HG02943 (cell line): ENCODE measurements around the gene AKAP14.
"Not testable (repeated sequence)": the region's sequence is repeated elsewhere in the genome, so short reads cannot be mapped to it uniquely, and the experiment has no call there.

Experiments
- ATAC-seq: cut with Tn5 transposase; IDR thresholded peaks from one replicate; pipeline ENCODE4 v1.9.1; 2021; ENCODE audit warnings: mild to moderate bottlenecking, low read depth, moderate library complexity; ENCODE audit not compliant: unreplicated experiment

The AKAP14 gene

DNA sequence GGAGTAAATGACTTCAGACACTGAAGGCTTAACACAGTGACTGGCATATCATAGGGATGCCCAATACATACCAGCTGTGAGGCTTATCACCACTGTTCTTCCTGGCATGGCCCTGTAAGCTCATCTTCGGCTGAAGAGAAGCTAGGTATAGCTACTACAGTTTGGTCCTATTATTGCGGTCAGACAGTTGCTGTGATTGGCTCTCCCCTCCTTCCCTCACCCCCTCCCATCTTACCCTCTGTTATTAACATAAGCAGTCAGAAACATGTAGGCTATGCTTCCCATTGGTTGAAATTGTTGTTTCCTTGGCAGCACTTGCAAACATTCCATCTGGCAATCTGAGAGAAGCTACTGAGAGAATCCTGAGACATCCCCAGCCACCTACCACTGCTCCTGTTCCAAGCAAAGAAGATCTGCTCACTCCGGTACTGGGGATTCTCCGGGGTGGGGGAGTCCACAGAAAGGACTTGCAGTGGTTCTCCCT is at the start of gene AKAP14:
TSS of gene AKAP14 (plus strand) at position 51 of the 484 bp plus-strand sequence. CDS start 7,331 bp downstream, outside the sequence.
- ATAC-seq, result no peak

DNA sequence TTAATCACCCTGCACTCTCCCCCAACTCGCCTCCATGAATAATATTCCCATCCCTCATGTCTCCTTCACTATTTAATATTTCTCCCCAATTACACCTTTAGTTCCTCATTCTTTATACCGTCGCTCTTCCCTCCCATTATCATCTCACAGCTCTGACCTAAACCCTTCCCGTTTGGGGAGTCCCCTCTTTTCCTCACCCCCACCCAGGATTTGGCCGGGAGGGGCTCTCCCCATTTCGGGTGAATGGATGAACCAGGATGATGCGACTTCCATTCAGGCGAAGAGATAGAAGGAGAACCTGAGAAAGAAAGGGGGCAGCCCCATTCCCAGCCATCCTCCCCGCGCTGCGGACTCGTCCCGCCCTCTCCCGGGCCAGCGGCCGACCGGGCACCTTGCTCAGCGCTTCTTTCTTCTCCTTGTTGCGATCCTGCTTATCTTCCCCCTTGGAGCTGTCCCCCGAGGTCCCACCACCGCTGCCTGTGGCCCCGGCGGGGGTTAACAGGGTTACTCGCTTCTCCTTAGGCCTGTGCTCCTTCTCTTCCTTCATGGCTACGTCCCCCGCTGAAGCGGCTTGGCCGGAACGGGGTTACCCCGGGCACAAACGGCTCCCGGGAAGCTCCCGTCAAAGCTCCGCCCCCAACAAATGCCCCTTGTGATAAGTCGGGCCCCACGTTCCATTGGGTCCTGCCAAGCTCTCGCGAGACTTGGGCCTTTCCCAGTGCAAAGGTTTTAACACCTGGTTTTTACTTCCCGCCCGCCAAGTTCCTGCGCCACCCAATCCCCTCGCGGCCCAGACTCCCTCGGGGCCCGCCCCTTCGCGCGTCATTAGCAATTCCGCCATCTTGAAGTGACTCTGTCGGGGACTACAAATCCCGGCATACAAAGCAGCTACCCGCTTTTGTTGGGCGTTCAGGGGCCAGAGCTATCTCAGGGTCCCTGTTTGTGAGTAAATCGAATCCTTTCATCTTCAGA is 43.0 kb upstream of the AKAP14 start, which contains the start of gene UPF3B:
TSS of gene UPF3B (minus strand) at position 582 of the 972 bp plus-strand sequence. CDS start at position 547, 35 bp downstream.
- peak; percentile 98 for ATAC-seq

DNA sequence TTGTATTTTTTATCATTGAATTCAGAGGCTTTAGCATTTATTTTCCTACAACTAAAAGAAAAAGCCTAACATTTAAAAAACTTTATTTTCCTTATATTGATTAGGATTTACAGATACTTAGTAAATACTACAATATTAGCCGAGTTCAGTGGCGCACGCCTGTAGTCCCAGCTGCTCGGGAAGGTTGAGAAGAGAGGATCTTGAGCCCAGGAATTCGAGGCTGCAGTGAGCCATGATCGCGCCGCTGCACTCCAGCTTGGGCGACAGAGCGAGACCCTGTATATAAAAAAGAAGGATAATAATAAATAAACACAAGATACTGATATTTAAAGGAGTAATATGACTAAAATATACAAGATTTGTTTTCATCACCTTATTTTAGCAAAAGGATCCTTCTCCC is 42.2 kb upstream of the AKAP14 start:
- no peak for ATAC-seq

DNA sequence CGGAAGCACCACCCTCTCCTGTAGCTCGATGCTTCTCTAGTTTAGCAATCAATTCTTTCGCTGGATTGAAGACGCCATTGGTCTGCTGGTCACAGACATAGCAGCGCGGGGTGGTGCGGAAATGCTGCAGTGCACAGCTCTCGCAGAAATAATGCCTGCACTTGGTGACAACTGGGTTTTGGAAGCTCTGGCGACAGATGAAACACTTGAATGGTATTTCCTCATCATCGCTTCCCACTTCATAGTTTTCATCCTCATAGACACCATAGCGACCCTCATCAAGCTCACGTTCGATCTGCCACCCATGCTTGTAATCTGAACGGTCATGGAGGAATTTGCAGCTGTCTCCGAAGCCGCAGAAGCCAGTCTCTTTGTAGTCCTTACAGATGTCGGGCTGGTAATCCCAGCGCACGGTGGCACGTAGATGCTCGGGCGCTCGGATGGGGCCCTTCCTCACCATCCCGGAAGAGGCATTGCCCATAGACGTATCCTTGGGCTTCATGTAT is 25.0 kb upstream of the AKAP14 start:
- peak; percentile 15 for ATAC-seq

DNA sequence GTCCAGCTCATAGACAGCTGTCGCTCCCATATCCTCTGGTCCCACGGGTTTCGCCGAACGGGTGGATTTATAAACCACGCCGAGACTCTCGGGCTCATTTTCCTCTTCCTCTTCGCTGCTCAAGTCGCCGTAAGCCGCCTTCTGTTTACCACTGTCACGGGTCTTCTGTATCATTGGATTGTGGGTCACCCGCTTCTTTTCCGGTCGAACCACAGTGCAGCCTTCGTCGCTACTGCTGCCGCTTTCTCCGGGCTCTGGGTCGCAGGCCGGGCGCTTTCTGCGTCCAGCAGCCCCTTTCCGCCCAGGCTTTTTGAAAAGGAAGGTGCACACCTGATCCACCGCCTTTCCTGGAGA is 24.5 kb upstream of the AKAP14 start:
- peak; percentile 42 for ATAC-seq

GRCh38 chrX:119871599-119872395 is 23.9 kb upstream of the AKAP14 start, which contains the start of the genes NDUFA1 and RNF113A:
NDUFA1 (plus strand) TSS chrX:119871832; CDS start chrX:119871912, 80 bp downstream.
RNF113A (minus strand) TSS chrX:119871733; CDS start chrX:119871613, 120 bp downstream.
- peak; percentile 73 for ATAC-seq

GRCh38 chrX:119878740-119879139 is 17.0 kb upstream of the AKAP14 start:
- no peak for ATAC-seq

- ATAC-seq, result no peak
These were observed 15.6 kb upstream of the AKAP14 start for GRCh38 chrX:119880076-119880475.

GRCh38 chrX:119880552-119881437 is 14.9 kb upstream of the AKAP14 start:
- peak; percentile 85 for ATAC-seq

GRCh38 chrX:119885554-119886428 is 9.9 kb upstream of the AKAP14 start:
- ATAC-seq, result no peak

DNA sequence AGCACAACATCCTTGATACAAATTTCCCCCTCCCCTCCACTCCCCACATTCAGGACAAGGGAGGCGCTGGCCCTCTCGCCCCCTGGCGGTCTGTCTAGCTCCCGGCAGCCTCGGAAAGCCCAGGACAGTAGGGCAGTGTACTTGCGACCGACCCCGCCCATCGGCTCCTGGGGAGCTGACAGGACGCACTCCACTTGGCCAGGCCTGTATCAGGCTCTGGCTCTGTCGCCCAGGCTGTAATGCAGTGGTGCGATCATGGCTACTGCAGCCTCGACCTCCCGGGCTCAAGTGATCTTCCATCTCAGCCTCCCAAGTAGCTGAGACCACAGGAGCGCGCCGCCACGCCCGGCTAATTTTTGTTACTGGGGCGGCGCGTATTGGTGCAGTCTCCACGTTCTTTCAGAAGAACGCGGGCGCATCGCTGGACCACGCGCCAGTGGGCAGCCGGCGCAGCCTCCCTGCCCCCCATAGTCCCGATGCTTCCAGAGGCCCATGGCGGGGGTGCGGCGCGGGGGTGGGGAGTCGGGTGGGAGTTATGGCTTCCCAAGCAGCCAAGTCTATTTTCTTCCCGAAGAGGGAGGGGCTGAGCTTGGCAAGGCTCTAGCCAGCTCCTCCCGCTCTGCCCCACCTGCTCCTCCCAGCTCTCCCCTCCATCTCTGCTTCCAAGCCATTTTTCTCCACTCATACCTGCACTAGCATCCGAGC is 7.8 kb upstream of the AKAP14 start:
- ATAC-seq, result no peak

GRCh38 chrX:119890626-119891025 is 5.1 kb upstream of the AKAP14 start:
- not testable (repeated sequence) for ATAC-seq

DNA sequence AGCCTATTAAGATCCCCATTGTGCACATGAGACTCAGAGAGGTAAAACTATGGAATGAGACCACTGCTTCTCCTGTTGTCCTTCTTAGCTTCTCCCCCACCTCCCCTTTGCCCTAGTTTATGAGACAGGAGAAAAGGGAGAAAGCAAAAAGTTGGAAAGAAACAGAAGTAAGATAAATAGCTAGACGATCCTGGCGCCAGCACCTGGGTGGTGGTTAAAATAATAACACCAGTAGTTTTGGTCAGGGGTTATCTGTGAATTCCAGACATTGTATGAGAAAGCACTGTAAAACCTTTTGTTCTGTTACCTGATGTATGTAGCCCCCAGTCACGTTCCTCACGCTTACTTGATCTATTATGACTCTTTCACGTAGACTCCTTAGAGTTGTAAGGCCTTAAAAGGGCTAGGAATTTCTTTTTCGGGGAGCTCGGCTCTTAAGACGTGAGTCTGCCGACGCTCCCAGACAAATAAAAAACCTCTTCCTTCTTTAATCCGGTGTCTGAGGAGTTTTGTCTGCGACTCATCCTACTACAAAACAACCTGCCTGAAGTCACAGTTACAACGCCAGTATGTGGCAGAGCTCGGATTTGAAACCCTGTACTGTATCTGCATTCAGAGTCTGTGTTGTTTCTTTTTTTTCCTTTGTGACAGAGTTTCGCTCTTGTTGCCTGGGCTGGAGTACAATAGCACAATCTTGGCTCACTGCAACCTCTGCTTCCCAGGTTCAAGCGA is 3.6 kb upstream of the AKAP14 start:
- ATAC-seq, result not testable (repeated sequence)

GRCh38 chrX:119899125-119899524 is 3.4 kb downstream of the AKAP14 start:
- ATAC-seq, result no peak

- ATAC-seq, result no peak
These were observed 5.3 kb downstream of the AKAP14 start for GRCh38 chrX:119900976-119901375.

GRCh38 chrX:119916310-119916709 is 20.6 kb downstream of the AKAP14 start:
- no peak for ATAC-seq

DNA sequence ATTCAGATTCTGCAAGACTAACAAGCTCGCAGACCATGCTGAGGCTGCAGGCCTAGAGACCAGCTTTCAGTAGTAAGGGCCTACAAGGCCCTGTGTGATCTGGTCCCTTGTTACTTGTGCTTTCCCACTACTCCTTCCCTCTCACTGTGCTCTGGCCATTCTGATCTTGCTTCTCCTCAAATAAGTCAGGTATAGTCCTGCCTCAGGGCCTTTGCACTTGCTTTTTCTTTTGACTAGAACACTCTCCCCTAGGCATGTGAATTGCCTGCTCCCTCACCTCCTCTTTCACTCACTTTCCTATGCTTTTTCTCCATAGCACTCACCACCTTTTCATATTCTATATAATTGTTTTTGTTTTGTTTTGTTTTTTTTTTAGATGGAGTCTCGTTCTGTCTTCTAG is 22.2 kb downstream of the AKAP14 start:
- no peak for ATAC-seq
